ENCODE results near the gene IFT43.

DNA sequence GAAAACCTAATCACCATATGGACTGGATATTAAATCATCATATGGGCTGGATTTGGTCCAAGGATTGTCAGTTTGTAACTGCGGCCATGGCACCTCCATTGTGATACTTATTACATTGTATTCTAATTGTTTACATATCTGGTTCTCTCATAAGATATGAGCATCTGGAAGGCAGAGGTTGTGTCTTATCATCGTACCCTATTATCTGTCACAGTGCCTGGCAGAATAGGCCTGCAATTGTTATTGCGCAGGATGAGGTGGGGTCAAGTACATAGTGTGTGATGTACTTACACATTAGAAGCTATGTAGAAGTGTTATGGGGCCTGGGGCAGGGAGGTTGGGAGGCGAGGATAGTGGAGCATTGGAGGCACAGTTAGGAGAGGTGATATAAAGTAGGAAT lies 4.7 kb downstream of the IFT43 start:
- TF ChIP-seq CTCF (IDR thresholded peaks at IDR 0.05; ENCODE audit: low read depth, low read length) (no peak), POLR2A (IDR thresholded peaks at IDR 0.05; ENCODE audit: extremely low read depth, insufficient read length) (no peak), MYC (IDR thresholded peaks at IDR 0.05; ENCODE audit: low read depth, low read length) (no peak)
- TF ChIP-seq, protein P1, sequence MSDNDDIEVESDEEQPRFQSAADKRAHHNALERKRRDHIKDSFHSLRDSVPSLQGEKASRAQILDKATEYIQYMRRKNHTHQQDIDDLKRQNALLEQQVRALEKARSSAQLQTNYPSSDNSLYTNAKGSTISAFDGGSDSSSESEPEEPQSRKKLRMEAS (IDR thresholded peaks at IDR 0.05; ENCODE audit: low read depth, low read length): no peak

Data from NB4 (cell line).